Adrenal gland (tissue), 5 donors: ENCODE results near the gene FAM174C.

Experiments
- POLR2A ChIP-seq, 2 donors: fragments of 450-650 bp; IDR thresholded peaks; one replicate each; pipeline ENCODE4 v1.6.1; 2017; ENCODE audit warnings: antibody characterized with exemption in 2 of 2, mild to moderate bottlenecking in 2 of 2, moderate library complexity in 1 of 2
- TF ChIP-seq, protein P1 (sequence below), 6 experiments: fragments of 450-650 bp in 4 of 6; fragments of 200-600 bp in 2 of 6; sonication (generic) in 1 of 6; IDR thresholded peaks; 1 replicate in 5 of 6; 2 replicates in 1 of 6; pipeline versions ENCODE4 v1.5.1 to v1.8.0; 2016 to 2021; ENCODE audit warnings: antibody characterized with exemption in 6 of 6, mild to moderate bottlenecking in 2 of 6, moderate library complexity in 1 of 6
- donor health status: DM: no; HTN: no; CAD: no.

DNA sequence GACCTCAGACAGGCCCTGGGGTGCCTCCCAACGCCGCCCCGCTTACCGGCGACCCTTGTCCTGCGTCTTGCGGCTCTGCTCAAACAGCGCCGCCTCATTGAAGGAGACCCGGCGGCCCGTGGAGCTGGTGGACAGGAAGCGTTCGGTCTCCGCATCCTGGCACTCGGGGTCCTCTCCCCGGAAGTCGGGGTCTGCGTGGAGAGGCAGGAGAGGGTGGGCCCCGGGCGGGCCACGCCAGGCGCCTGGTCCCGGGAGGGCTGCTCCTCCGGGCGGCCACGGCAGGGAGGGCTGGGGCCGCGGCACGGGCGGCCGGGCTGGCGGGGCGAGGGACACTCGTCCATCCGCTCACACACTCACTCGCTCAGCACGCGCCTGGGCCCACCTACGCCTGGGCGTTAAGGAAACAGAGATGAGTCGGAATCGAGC lies 40.4 kb upstream of the FAM174C start:
- TF ChIP-seq, protein P1, sequence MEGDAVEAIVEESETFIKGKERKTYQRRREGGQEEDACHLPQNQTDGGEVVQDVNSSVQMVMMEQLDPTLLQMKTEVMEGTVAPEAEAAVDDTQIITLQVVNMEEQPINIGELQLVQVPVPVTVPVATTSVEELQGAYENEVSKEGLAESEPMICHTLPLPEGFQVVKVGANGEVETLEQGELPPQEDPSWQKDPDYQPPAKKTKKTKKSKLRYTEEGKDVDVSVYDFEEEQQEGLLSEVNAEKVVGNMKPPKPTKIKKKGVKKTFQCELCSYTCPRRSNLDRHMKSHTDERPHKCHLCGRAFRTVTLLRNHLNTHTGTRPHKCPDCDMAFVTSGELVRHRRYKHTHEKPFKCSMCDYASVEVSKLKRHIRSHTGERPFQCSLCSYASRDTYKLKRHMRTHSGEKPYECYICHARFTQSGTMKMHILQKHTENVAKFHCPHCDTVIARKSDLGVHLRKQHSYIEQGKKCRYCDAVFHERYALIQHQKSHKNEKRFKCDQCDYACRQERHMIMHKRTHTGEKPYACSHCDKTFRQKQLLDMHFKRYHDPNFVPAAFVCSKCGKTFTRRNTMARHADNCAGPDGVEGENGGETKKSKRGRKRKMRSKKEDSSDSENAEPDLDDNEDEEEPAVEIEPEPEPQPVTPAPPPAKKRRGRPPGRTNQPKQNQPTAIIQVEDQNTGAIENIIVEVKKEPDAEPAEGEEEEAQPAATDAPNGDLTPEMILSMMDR (IDR thresholded peaks at IDR 0.05), result no peak
- no peak for TF ChIP-seq POLR2A (IDR thresholded peaks at IDR 0.05)
